ENCODE results near the gene GIPC1. TPM values are rescaled to one million over a fixed set of nuclear protein-coding genes. Genes with fewer than 3 reads are reported as not detected.
A peak's percentile ranks its signal among the peaks of the same experiment; 100 is the strongest.

GIPC1 gene
- total and polyA plus RNA-seq, 2 of the 4 experiments (the other 2 are of a cell fraction): 74.2 to 133 TPM

GRCh38 chr19:14519860-14520407 lies 24.0 kb upstream of the GIPC1 start (continued):
- TF ChIP-seq SMC3 (IDR thresholded peaks at IDR 0.05; ENCODE audit: low read depth, low read length): no peak

GRCh38 chr19:14519245-14519859 lies 23.4 kb upstream of the GIPC1 start:
- no peaks in the 10 kb centered on the region for H3K27me3 ChIP-seq (ENCODE audit: control insufficient read depth, insufficient read depth, low read length)
- POLR2A ChIA-PET (ENCODE audit: unreplicated experiment): interaction anchor here (0.5 kb wide), 1 partner anchor 1560 kb away, joined by 5 read pairs; no protein-coding TSS in a partner anchor
- 93% methylated on average over 3 of the region's 22 CpGs; no CpG with 5 or more reads in 1 of the 2 experiments for WGBS, 2 experiments (ENCODE audit: extremely low coverage in 2 of 2, insufficient read length in 1 of 2)
- peak overlapping the region; percentile 78 for H4K5ac ChIP-seq (ENCODE audit: low read depth, low read length)
- H2AK5ac ChIP-seq (ENCODE audit: low read depth, low read length): peak overlapping the region; percentile 27
- H4K20me1 ChIP-seq (ENCODE audit: insufficient read depth, low read length): peaks cover 34% of the 10 kb centered on the region
- CTCF ChIA-PET: no interaction called here
- H3K14ac ChIP-seq (replicated peaks; ENCODE audit: low read depth, low read length): peak overlapping the region; percentile 43; the same call in 1 of the 2 replicates
- H3K4ac ChIP-seq (ENCODE audit: low read depth, low read length): peak overlapping the region; percentile 44
- dilution Hi-C loops (cut with HindIII; ENCODE audit: low sequenced_read_pairs, unreplicated experiment) (no loop called here), in situ Hi-C loops (cut with MboI; ENCODE audit: low sequenced_read_pairs) (no loop called here), intact Hi-C loops (cut with micrococcal nuclease) (no loop called here)
- no peak overlapping the region for H3K9ac ChIP-seq (ENCODE audit: low read depth, low read length)
- no peak overlapping the region for H2AFZ ChIP-seq (replicated peaks; ENCODE audit: low read length, poor library complexity)
- peak overlapping the region; percentile 92 to 99 for H4K8ac ChIP-seq (ENCODE audit: low read depth in 2 of 2, low read length in 2 of 2)
- peak overlapping the region; percentile 70 for H2BK120ac ChIP-seq (ENCODE audit: low read depth, low read length)
- no TSS peak for BruUV-seq (replicated peaks)
- TF ChIP-seq MAFK (IDR thresholded peaks at IDR 0.05; ENCODE audit: low read depth, low read length) (no peak), NFE2L2 (IDR thresholded peaks at IDR 0.05; ENCODE audit: low read depth, low read length) (no peak), POLR2A (IDR thresholded peaks at IDR 0.05; ENCODE audit: low read depth, low read length) (no peak), RFX5 (IDR thresholded peaks at IDR 0.05; ENCODE audit: low read depth, low read length) (no peak), SMC3 (IDR thresholded peaks at IDR 0.05; ENCODE audit: low read depth, low read length) (no peak), RAD21 (IDR thresholded peaks at IDR 0.05; ENCODE audit: low read length) (no peak), MXI1 (IDR thresholded peaks at IDR 0.05; ENCODE audit: borderline replicate concordance, low read depth, low read length) (no peak), BHLHE40 (IDR thresholded peaks at IDR 0.05; ENCODE audit: low read depth, low read length) (no peak), CTCF (conservative IDR thresholded peaks at IDR 0.05; ENCODE audit: low read depth, low read length) (no peak)
- H2BK5ac ChIP-seq (ENCODE audit: low read depth, low read length, poor library complexity, severe bottlenecking): peak overlapping the region; percentile 74
- no peak overlapping the region for H3K4me3 ChIP-seq (ENCODE audit: insufficient read depth, low read depth, low read length)
- H2BK15ac ChIP-seq (ENCODE audit: low read depth, low read length): peak overlapping the region; percentile 31; the same call in 1 of the 3 replicates
- H3K36me3 ChIP-seq (ENCODE audit: control insufficient read depth, insufficient read depth, low read length): peaks cover 24% of the 10 kb centered on the region
- H3K9me1 ChIP-seq (ENCODE audit: insufficient read depth, low read length): peaks cover 18% of the 10 kb centered on the region
- peaks cover 18 to 38% of the 10 kb centered on the region in 2 experiments for H3K79me1 ChIP-seq (ENCODE audit: low read depth in 1 of 2, low read length in 2 of 2)
- no peak for ATAC-seq (ENCODE audit: low read depth)
- peak overlapping the region; percentile 64 for H3K27ac ChIP-seq (ENCODE audit: insufficient read depth, low read length)
- peak overlapping the region; percentile 52 for H4K91ac ChIP-seq (ENCODE audit: insufficient read depth, low read depth, low read length)
- H3K23ac ChIP-seq (ENCODE audit: low read depth, low read length): 0 out of 2 replicates have a peak overlapping the region, but pooled peaks have one; percentile 0
- peak overlapping the region; percentile 68 for H2AK9ac ChIP-seq (replicated peaks; ENCODE audit: low read depth, low read length, poor library complexity)
- no peak overlapping the region for H3K56ac ChIP-seq (ENCODE audit: extremely low read depth, insufficient read depth, low read length)
- H3K4me2 ChIP-seq (ENCODE audit: low read depth, low read length): no peak overlapping the region
- H3K18ac ChIP-seq (ENCODE audit: low read depth, low read length): peak overlapping the region; percentile 10; the same call in 1 of the 2 replicates
- DNase-seq: no peak
- peak overlapping the region; percentile 30; the same call in 1 of the 2 replicates for H2BK20ac ChIP-seq (ENCODE audit: low read depth, low read length)
- peaks cover 19% of the 10 kb centered on the region for H3K4me1 ChIP-seq (ENCODE audit: control insufficient read depth, insufficient read depth, low read length)
- H3K9me3 ChIP-seq (ENCODE audit: control insufficient read depth, insufficient read depth, low read length): no peaks in the 10 kb centered on the region
